OCI-M2 (cell line): Measurements from ENCODE around the gene TMSB15B.
"Not testable (repeated sequence)": the region's sequence is repeated elsewhere in the genome, so short reads cannot be mapped to it uniquely, and the experiment has no call there.

Experiments used
- DNase-seq: peaks from one replicate; lab custom pipeline; 2025; ENCODE audit not compliant: unreplicated experiment; lab: John Stamatoyannopoulos, UW

Gene TMSB15B

DNA sequence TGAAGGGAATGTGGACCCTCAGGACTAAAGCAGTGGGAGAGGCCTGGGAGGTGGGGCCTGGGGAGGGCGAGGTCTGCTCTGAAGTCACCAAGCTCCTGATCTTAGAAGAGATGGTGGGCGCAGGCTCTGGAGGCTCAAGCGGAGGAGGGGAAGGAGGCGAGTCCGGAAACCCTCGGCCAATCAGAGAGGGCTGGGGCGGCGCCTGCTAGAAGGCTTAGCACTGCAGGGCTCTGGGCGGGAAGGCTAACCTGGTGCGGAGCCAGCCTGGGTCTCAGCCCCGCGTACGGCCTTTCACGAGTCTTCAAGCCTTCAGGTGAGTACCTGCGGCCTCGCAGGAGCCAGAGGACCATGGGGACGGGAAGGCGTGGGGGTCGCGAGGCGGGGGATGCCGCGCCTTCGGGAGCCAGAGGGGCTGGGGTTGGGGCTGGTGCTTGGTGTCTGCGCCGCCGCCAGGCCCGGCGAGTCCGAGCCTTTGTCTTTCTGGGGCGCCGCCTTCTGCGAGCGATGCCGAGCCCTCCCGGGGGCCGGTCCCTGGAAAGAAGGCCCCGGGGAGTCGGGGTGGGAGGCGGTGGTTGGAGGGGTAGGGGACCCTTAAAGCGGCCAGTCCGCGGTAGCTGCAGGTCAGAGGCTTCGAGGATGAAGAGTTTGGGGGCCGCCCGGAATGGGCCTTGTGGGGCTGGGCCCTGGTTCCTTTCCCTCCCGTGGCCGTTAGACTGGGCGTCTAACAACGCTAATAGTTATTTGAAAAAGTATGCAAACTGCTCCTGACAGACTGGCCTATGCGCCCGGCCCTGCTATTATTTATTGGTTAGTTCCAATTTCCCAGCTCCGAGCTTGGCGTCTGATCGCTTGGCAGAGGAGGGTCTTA, at the start of gene TMSB15B:
Gene TMSB15B (plus strand): TSS at position 217 of the 868 bp plus-strand sequence.
- DNase-seq = not testable (repeated sequence)

DNA sequence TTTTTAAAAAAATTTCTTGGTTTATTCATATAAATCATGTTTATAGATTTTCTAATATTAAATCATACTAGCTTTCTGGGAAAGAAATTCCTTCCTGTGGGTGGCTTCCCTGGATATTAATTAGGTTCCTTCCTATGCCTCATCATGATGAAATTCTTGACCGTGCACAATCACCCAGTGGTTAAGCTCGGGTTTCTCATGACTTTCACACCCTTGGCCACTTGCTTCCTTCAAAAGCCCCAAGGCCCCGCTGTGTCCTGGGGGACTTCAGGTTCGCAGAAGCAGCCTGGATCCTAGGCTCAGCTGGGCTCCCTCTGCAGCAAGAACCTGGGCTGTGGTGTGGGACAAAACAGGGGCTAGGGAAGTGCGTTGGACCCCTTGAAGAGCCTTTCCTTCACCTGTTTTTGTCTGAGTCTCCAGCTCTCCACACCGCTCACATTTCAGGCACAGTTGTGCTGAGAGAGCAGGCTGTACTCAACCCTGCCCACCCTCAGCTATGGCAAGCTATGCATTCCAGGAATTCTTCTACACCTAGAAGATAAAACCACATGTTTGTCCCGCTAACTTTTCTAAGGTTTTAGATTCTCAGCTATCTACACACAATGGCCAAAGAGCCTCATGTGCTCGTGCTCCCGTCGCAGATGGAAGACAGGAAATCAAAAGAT, 48.9 kb upstream of the TMSB15B start:
- no peak for DNase-seq

DNA sequence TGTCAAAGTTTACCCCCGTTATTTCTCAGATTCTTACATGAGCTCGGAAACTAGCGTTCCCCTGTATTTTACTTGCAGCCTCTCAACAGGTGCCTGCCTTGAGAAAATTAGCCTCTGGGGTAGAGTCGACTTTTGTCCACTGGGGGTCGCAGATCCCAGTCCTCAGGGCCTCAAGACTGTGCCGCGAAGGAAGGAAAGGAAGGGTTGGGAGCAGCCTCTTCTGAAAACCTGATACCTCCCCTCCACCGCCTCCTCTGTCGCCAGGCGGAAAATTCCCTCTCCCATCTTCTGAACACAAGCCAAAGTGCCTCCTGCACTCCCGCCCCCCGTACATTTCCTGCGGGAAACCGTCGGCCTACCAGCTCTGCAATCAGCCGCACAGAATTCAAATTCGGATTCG, 44.4 kb upstream of the TMSB15B start:
- no peak for DNase-seq

DNA sequence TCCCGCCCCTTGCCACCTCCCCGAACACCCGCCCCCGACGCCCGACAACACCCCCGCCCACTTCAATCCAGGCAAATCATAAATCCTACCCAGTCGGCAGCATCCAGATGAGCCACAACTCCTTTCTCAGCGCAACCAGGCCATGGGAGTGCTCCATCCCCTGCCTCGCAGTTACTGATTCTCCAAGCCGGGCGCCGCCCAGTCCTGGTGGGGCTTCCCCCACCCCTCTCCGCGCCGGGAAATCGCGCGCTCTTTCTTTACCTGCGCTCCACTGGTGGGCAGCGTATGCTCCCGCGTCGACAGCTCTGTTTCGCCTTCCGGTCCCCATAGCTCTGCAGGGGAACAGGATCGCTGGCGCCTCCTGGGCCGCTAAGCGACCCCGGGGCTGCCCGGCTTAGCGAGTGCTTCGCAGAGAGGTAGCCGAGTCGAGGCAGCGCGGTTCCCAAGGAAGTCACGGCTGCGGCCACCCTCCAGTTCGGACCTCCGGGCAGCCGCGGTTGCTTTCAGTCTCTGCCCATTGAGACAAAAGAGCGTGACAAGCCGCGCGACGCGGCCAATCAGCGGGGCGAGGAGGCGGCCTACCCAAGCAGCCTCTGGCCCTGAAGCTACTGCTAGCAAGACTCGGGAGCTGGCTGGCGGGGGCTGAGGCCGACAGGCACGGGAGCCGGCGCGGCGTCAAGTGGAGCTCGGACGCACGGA, 43.7 kb upstream of the TMSB15B start:
- no peak for DNase-seq

DNA sequence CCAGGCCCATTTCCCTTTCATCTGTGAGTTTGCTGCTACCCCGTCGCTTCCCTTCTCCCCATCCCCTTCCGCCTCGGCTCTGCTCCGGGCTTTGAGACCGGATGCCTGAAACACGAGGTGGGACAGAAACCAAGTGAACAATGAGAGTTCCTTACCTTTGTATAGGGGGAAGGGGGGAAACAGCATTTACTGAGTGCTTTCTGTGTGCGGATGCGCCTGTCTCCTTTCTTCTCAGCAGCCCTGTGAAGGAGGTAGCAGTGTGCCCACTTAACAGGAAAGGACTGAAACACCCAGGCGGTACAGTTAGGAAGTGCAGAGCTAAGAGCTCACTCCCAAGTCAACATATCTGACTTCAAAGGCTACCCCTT, 43.2 kb upstream of the TMSB15B start:
- no peak for DNase-seq

DNA sequence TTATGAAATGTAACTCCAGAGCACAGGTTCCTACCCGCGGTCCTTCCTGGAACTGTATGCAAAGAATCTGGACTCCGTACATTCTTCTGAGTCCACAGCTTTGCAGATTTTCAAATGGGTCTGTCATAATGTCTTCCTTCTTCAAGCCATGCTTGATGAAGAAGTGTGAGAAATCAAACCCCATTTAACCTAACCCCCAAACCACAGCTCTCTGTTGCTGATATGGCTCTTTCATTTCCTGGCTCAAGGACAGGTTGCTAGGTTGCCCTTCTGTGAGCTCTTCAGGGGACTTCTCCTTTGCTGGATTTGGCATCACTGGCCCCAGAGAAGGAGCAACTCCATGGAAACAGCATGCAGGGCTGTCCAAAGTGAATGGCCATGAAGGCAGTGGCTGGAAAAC, 41.9 kb upstream of the TMSB15B start:
- not testable (repeated sequence) for DNase-seq

DNA sequence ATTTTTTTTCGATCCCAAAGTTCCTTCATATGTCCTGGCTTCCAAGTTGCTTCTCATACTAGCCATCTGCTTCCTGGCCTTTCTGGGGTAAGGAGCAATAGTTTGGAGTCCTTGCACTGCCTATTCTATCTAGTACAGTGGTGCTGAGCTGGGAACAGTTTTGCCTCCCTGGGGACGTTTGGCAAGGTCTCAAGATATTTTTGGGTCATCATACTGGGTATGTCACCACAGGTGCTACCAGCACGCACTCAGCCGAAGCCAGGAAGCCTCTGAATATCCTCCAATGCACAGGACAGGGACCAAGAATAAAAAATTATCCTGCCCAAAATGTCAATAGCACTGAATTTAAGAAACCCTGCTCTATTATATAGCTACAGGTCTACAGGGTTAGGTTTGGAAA, 35.4 kb upstream of the TMSB15B start:
- no peak for DNase-seq

DNA sequence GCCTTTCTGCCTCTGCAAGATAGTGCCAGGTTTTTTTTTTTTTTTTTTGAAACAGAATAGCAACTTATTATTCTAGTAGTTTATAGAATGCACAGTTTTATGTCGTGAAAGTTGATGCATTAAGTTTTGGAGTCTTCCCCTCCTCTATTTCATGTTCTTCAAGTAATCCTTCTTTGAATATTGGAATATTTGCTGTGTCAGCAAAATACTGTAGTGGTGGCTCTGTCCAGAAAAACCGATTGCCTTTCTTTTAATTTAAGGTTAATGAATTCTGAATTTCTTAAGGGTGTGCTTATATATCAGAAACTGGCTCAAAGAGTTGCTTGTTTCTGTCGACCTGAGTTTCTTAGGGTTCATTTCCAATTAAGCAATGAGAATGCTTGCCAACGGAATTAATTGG, 34.8 kb upstream of the TMSB15B start:
- DNase-seq = no peak

DNA sequence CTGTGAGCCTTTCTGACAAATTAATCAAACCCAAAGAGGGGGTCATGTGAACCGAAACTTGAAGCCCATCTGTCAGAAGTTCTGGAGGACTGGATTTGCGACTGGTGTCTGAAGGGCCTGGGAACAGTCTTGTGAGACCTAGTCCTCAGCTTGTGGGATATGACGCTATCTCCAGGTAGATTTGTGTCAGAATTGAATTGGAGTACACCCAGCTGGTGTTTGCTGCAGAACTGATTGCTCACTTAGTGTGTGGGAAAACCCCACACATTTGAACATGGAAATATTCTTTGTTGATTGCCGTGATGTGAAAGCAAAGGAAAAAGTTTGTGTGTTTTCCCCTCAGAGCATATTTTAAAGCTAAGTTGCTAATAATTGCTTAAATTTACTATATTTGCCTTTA, 30.3 kb upstream of the TMSB15B start:
- no peak for DNase-seq

DNA sequence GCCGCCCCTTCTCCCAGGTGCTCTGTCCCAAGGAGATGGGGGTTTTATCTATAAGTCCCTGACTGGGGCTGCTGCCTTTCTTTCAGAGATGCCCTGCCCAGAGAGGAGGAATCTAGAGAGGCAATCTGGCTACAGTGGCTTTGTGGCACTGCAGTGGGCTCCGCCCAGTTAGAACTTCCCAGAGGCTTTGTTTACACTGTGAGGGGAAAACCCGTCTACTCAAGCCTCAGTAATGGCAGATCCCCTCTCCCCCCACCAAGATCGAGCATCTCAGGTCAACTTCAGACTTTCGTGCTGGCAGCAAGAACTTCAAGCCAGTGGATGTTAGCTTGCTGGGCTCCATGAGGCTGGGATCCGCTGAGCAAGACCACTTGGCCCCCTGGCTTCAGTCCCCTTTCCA, 22.2 kb upstream of the TMSB15B start:
- DNase-seq = not testable (repeated sequence)

DNA sequence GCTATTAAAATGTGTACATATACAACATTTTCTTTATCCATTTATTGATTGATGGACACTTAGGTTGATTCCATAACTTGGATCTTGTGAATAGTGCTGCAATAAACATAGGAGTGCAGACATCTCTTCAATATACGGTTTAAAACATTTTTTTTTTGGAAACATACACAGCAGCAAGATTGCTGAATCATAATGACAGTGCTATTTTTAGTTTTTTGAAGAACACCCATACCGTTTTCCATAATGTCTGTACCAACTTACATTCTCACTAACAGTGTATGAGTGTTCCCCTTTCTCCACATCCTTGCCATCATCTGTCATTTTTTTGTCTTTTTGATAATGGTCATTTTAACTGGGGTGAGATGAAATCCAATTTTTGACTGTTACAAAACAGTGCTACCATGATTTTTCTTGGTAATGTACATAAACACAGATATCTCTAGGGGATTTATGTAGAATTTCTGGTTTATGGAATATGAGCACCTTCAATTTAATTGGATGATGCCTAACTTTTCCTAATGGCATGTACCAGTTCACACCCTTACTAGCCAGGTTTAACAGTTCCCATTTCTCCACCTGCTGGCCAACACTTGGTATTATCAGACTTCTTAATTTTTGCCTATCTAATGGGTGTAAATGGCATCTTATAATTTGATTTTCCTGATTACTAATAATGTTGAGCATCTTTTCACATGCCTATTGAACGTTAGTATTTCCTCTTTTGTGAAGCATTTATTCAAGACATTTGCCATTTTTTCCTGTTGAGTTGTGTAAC, 21.0 kb upstream of the TMSB15B start:
- DNase-seq = no peak

DNA sequence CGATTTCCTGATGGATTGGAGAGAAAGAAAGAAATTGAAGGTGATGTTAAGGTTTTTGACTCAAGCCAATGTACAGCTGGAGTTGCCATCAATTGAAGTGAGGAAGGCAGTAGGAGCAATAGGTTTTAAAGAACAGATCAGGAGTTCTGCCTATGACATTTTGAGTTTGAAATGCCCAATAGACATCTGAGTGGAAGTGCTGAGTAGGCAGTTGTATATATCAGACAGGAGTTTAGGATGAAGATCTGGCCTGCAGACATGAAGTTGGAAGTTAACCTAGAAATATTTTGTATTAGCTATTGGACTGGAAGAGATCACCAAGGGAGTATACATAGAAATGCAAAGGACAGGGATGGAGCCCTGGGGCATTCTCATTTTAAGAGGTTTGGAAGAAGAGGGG, 12.9 kb upstream of the TMSB15B start:
- DNase-seq = no peak

DNA sequence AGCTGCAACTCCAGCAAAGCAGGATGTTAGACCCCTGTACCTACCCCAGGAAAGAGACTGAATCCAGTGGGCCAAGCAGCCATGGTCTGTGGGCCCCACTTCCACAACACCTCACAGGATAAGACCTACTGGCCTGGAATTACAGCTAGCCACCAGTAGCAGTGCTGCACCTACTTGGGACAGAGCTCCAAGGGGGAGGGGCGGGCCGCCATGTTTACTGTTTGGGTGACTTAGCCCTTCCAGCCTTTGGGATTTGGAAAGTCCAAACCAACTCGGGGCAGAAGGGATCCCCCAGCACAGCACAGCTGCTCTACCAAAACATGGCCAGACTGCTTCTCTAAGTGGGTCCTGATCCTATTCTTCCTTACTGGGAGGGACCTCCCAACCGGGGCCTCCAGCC, 9.1 kb upstream of the TMSB15B start:
- DNase-seq = no peak

DNA sequence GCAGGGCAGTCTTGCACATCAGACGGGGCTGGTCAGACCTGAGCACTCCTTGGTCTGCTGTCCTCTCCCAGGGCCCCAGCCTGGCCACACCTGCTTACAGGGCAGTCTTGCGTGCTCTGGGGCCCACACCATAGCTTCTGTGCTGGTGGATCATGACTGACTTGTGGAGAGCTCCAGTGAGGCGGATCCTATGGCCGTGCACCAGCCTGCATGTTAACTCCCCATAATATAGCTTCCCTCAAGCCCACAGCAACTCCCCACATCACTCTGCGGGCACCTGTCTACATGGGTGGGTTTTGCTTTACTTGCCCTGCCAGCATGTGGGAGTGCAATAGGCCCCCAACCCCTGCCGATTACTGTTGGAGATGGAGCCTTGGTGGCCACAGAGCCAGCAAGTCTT, 8.2 kb upstream of the TMSB15B start:
- DNase-seq = no peak

DNA sequence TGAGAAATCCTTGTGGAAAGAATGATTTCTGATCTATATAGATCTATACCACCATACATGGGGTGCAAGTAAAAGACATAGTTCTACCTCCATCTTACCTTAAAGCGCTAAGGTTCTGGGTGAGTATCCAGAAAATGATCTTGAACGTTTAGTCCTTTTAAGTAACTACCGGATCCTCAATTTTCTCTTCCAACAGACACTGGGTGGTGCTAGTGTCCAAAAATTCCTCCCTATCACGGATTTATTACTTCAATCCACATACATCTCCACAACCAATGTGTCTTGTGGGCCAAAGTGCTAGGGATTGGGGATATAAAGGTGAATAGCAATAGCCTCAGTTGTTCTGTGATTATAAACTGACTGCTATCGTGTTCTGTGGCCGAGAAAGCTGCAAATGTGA, 1.8 kb upstream of the TMSB15B start:
- DNase-seq = not testable (repeated sequence)

DNA sequence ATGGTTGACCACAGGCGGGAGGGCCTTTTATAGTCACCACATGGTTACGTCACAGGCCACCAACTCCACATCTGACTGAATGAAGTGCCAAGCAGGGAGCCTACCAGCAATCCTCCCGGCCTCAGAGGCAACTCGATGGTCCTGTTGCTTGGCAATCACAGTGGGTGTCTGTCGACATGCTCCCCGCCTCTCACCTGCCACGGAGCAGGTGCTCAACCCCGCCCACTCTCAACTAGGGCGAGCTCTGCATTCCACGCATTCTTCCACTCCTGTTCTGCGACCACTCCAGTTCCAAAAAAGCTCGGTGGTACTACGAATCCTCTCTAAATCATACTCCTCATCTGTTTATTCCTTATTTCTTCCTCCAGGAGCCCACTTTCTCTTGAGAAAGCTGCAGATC, 21.1 kb downstream of the TMSB15B start:
- DNase-seq = not testable (repeated sequence)

DNA sequence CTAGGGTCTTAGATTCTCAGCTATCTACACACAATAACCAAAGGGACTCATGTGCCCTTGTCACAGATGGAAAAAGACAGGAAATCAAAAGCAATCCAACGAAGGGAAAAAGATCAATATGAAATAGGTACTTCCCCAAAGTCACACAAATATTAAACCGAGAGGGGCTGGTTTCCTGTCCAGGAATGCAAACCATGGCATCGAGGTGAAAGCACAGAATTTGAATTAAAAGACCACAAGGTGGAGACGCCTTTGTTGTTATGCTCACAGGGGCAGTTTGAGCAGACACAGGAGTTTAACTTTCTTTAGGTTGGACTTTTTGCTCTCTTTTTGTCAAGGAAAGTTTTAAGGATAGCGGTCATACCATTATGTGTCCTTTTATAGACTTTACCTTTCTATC, 36.8 kb downstream of the TMSB15B start:
- DNase-seq = no peak

DNA sequence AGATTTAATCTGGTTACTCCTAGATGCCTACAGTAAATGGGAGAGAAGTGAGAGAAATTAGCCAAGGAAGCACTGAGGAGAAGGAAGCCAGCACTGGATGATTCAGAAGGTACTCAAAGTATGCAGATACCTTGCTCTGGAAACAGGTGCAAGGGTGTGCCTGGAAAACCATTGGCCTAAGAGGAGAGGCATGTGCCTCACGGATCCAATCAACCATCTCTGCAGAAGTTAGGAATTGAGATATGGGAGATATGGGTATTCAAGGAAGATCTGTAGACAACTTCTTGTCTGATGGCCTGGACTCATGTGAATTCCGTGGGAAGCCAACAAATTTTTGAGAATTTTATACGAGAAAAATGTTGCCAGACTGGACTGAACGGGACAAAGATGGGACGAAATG, 46.4 kb downstream of the TMSB15B start:
- DNase-seq = no peak

DNA sequence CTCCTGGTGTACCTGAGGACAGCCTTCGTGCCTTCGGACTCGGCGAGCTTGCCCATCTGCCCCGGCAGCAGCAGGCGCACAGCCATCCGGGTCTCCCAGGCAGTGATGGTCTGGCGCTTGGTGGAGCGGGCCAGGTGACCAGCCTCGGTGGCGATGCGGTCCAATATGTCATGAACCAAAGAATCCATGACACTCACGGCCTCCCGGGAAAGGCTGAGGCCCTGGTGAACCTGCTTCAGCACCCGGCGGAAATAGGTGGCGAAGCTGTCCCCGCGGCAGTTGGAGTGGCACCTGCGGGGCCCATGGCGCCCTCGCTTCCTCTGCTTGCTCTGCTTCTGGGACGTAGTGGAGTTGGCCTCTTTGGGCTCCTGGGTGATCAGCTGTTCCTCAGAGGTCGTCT, 50.7 kb downstream of the TMSB15B start:
- DNase-seq = no peak

DNA sequence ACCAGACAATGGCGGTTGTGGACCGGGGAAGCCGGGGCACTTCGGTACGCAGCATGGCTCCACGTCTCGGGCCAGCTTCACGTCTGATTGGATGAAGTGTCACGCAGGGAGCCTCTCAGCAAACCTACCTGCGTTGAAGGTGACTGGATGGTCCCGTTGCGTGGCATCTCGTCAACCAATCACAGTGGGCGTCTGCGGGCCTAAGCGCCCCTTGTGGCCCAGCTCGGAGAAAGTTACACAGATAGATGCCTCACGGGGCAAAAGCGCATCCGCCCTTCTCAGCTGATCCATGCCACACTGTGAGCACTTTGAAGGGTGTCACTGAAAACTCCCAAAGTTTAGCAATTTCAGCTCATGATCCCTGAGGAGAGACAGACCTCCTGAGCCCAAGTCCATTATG, 51.2 kb downstream of the TMSB15B start, which contains the start of gene H2BW1:
Gene H2BW1 (minus strand): TSS at position 103 of the 400 bp plus-strand sequence. CDS start 132 bp downstream, outside the sequence.
- no peak for DNase-seq

DNA sequence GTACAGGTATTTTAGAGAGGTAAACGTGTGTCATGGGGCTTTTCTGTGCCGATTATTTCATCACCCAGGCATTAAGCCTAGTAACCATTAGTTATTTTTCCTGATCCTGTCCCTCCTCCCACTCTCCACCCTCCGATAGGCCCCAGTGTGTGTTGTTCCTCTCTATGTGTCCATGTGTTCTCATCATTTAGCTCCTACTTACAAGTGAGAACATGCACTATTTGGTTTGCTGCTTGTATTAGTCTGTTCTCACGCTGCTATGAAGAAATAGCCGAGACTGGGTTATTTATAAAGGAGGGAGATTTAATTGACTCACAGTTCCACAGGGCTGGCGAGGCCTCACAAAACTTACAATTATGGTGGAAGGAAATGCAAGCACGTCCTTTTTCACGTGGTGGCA, 53.1 kb downstream of the TMSB15B start:
- not testable (repeated sequence) for DNase-seq
